HG02870 (cell line): Measurements from ENCODE around the gene ZDHHC3.

Source experiments
- ATAC-seq: cut with Tn5 transposase; IDR thresholded peaks from one replicate; pipeline ENCODE4 v1.9.1; 2021; ENCODE audit warnings: mild to moderate bottlenecking, moderate library complexity; ENCODE audit not compliant: unreplicated experiment

The ZDHHC3 gene, protein sequence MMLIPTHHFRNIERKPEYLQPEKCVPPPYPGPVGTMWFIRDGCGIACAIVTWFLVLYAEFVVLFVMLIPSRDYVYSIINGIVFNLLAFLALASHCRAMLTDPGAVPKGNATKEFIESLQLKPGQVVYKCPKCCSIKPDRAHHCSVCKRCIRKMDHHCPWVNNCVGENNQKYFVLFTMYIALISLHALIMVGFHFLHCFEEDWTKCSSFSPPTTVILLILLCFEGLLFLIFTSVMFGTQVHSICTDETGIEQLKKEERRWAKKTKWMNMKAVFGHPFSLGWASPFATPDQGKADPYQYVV

DNA sequence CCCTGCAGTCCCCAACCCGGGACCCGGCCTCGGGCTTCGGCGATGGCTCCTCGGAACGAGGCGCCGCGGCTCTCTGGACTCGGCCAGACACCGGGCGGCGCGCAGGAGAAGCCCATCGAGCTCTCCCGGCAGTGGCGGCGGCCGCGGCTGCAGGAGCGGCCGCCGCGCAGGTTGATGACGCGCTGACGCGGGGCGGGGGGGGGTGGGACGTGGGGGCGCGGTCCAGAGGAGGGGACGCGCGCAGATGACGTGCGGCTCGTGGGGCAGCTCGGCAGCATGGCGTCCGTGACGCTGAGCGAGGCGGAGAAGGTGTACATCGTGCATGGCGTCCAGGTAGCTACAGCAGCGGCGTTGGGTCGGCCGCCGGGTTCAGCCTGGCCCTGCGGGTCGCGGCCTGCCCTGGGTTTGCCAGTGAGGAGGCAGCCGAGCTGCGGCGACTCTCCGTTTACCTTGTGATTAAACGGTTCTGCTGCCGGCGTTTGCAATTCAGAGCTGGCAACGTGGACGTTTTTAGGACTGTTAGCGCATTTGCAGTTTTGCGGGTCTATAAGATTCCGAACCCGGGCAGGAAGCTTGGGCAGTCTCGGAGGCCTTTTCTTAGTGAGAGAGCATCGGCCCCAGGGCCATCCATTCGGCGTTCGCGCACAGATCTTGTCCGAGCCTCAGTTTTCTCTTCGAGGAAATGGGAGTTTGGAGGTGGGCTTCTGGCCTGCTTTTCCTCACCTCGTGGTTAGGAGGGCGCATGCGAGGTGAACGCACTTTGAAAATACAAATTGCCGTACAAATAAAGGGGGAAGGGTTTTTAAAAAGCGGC, at the start of gene ZDHHC3, which contains the start of gene EXOSC7:
ZDHHC3 (minus strand) TSS at position 173 of the 814 bp plus-strand sequence. CDS start 16,738 bp downstream, outside the sequence.
EXOSC7 (plus strand) TSS at position 243 of the 814 bp plus-strand sequence; CDS start at position 277, 34 bp downstream.
- peak; percentile 78 for ATAC-seq

DNA sequence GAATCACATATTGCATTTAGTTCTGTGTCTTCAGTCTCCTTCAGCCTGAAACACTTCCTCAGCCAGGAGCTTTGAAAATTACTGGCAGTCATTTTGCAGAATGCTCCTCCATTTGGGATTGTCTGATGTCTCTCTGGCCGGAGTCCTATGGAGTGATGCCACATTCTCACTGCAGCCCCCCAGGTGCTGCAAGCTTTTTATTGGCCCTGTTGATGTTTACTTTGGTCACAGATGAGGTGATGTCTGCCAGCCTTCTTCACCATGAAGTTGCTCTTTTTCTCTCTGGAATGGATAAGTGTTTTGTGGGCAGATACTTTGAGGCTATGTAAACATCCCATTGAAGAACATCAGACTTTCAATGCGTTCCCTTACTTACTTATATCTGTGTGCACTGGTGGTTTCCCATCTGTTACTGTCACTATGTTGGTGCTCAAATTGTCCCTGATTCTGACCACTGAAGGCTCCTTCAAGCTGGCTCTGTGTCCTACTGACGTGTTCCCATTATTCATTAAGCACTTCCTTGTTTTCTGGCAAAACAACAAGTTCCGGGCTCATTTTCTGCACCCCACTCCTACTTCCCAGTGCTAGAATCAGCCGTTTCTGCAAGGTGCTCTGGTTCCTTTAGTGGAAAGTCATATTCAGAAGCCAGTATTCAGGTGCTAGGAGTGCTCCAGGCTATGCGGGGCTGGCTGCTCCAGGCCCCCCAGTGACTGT, 48.7 kb upstream of the ZDHHC3 start:
- ATAC-seq, result no peak

DNA sequence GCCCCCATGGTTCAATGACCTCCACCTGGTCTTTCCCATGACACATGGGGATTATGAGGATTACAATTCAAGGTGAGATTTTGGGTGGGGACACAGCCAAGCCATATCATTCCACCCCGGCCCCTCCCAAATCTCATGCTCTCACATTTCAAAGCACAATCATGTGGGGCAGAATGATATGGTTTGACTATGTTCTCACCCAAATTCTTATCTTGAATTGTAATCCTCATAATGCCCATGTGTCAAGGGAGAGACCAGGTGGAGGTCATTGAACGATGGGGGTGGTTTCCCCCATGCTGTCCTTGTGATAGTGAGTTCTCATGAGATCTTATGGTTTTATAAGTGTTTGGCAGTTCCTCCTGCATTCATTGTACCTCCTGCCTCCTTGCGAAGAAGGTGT, 47.7 kb upstream of the ZDHHC3 start:
- no peak for ATAC-seq

DNA sequence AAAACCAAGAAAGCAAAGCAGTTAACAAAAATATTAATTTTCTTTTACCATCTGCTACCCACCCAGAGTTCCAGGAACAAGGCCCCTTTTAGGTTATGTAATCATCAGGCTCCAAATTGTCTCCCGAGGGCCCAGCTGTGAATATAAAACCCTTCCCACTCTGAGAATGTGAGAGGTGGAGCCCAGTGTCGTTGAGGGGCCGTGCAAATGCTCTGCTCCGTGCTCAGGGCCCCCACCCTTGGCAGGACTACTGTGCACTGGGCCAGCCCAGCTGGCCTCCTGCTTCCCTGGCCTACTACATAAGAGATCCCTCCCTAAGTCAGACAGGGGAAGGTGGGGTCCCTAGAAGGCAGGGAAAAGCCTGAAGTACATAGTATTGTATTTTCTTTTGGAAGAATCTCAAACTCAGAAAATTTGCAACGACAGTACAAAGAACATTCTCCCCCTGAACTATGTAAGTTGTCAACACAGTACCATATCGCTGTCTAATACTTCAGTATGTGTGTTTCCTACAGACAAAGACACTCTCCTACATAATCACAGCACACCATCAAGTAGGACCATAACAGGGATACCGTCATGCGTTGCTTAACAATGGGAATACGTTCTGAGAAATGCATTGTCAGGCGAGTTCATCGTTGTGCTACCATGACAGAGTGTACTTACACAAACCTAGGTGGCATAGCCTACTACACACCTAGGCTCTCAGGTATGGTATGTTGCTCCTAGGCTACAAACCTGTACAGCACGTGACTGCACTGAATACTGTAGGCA, 45.7 kb upstream of the ZDHHC3 start:
- no peak for ATAC-seq

DNA sequence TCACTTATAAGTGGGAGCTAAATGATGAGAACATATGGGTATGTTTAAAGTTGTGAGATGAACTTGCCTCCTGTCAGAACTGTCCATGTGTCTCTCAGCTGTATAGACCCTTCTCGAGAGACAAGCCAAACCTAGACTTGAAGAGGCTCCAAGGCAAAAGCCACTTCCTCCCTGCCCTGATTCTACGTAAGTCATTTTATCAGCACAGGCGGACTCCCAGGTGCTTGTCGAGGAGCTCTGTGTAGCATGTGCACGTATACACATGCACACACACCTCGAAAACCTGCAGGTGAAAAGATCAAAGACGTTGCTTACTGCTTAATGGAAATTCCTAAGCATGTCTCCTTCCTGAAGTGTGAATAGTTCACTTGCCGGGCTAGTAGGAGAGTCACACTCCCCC, 44.6 kb upstream of the ZDHHC3 start:
- ATAC-seq, result no peak

DNA sequence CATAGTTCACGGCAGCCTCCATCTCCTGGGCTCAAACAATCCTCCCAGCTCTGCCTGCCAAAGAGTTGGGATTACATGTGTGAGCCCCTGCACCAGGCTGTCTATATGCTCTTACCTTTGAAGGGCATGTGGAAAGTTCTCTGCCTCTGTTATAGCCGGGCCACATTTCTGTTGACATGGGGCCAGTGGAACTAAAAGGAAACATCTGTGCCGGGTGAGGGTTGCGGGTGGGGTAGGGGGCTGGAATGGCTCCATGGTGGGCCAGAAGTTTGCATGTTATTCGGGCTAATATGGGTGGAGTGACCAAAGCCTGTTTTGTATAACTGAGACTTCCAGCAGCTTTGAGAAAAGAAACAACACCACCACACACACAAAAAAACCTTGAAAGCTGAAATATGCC, 41.8 kb upstream of the ZDHHC3 start:
- ATAC-seq, result no peak

DNA sequence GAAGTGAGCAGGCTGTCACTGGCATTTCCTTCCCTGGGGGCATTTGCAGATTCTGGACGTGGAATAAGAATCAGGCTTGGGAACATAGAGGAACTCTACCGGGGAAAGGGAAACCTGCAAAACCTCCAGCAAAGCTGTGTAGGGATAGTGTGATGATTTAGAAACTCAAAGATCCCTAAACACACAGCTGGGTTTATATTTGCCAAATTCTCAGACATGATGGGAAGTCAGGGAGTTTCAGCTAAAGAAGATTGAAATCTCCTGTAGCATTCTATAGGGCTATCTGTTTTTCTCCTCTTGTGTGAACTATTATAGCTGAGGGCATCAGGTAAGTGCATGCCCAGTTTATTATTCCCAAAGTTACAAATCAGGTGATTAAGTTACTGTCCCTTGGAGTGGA, 40.9 kb upstream of the ZDHHC3 start:
- no peak for ATAC-seq

DNA sequence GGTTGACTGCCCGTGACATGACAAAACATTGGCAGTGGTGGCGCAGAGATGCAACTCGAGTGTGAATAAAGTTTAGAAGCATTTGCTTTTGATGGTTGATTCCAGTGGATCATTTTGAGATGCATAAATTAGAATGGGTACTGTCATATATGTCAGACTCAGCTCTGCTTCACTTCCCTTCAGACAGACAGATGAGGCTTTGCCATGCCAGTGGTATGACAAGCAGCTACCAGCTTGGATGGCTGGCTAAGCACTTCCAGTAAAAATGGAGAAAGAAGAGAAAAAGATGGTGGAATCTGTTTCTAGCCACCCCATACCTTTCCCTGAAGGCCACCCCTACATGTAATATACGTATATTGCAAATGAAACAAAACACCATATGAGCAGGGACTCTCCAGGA, 36.6 kb upstream of the ZDHHC3 start:
- ATAC-seq, result no peak

DNA sequence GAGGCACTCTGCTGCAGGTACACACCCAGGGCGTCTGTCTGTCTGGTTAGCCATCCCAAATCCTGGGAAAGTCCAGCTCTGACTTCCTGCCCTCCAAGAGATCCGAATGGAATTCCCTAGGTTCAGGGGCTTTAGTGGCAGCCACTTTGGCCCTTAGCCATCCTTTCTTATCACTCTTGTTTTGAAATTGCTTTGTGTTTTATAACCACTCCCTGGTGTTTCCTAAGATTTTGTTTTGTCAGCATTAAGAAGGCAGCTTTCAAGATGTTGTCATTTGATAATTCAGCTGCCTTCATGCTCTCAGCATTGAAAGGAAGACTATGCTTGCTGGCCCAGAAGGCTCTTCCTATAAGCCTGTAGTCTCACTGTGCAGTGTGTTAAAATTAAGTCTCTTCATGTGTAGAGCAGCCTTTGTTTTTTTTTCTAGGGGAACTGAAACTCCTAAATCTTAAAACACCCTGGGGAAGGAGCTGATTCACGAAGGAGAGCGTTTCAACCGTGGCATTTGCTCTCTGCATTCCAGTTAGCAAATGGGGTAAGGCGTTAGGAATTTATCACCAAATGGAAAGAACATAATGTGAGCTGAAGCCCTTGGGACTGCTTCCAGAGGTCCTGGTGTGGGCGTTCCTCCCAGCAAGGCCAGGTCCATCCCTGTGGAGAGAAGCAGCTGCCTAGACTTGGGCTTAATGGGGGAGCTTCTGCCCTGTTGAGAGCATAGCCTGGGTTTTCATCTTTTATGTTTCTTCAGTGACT, 36.0 kb upstream of the ZDHHC3 start:
- ATAC-seq, result no peak

DNA sequence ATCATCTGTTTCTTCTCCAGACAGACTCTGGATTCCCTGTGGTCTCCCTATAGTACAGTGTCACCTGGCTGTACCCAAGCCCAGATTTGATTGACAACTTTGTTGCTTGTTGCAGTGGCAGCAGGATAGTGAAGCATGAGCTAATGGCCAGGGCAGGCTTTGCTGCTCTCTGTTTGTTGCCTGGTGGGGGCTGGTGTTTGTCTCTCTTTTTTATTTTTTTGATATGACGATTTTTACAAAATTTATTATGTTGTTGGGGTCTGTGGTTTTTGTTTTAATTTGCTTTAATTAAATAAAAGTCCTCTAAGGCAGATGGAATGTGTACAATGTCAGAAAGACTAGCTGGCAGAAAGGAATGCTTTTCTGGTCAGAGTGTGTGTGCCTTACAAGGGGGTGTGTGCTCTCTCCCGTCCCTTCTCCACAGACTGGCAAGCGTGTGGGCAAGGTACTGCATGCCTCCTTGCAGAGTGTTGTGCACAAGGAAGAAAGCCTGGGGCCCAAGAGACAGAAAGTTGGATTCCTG, 34.9 kb upstream of the ZDHHC3 start:
- no peak for ATAC-seq

DNA sequence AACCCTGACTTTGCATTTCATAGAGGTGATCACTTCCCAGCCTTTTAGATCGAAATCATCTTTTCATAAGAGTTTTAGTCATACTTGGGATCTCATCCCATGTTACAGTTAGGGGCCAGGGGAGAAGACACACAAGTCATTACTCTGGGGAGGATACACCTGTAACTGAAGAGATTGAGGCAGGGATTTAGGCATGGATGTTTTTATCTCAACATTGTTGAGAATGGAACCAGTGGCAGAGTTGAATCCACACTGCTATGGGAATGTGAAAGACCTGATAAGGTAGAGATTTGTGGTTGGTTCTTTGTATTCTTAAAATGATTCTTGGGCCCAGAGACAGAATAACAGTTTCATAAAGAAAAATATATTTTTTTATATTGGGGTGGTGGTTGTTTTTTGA, 33.9 kb upstream of the ZDHHC3 start:
- ATAC-seq, result no peak

DNA sequence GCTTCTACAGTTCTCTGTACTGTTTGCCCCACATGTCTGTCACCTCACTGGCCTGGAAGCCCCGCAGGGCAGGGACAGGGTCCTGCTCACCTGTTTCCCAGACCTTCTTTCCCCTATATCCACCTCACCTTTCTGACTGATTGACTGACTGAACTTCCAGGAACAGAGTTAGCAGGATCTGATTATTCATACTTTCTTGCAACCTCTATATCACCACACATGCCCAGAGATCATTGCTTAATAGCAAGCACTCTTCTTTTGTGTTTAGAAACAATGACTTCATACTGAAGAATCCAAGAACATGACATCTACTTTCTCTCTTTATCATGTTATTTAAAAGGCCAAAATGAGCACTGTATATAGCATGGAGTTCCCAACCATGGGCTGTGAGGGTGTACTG, 32.1 kb upstream of the ZDHHC3 start:
- ATAC-seq, result no peak

DNA sequence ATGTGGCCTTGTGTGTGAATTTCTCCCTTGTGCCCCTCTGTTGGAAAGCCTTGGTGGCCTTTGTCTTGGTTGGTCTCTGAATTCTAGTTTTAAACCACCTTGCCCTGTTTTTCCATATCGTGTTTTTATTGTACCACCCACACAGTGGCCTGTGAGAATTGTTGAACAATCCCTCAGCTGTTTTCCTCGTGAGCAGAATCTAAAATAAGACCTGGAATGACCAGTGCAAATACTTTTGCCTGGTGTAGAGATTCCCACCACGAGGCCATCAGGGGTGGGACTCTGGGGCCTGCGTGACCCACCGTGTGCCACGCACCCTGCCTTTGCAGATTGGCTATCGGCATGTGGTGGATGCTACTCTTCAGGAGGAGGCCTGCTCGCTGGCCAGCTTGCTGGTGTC, 31.1 kb upstream of the ZDHHC3 start:
- no peak for ATAC-seq

DNA sequence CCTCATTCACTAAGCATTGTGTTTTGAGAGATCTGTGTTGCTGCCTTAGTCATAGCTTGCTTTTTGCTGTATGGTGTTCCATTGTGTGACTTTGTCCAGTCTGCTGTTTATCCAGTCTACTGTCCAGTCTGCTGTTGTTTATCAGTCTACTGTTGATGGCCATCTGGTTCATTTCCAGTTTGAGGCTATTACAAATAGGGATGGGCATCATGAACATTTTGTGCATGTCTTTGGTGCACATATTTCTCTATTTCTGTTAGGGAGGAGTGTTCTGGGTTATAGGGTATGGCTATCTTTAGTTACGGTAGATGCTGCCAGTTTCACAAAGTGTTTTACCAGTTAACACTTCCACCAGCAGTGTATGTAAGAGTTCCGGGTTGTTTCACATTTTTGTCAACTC, 27.9 kb upstream of the ZDHHC3 start:
- no peak for ATAC-seq

DNA sequence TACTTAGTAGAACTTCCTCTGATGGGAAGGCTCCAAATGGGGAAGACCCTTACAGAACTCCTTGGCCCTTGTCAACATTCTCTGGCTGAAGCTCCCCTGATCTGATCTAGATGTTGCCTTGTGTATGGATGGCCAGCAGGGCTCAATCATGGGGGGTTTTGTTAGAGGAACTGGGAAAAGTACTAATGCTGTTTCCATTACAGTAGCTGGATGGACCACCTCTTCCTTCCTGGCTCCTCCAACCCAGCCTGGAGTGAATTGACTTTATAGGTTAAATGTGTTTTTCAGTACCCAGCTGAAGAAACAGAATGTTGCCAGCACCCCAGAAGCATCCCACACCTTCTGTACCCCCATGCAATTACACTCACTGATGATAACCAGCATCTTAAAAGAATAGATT, 27.4 kb upstream of the ZDHHC3 start:
- no peak for ATAC-seq

DNA sequence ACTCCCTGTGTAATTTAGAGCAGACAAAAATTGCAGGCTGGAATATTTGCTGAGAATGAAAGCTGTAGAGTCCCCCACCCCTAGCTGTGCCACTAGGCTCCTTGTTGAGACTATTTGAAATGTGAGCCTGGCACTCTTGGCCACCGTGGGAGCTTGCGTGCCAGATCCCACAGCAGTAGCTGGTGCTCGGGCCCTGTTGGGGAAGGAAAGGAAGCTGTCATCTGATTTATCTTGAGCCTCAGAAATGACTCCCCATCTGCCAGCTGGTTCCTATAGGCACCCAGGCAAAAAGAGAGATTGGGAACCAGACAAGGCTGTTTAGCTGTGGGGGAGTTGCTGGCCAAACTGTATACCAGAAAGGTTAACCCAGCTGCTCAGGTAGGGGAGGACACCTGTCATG, 26.7 kb upstream of the ZDHHC3 start:
- ATAC-seq, result no peak

DNA sequence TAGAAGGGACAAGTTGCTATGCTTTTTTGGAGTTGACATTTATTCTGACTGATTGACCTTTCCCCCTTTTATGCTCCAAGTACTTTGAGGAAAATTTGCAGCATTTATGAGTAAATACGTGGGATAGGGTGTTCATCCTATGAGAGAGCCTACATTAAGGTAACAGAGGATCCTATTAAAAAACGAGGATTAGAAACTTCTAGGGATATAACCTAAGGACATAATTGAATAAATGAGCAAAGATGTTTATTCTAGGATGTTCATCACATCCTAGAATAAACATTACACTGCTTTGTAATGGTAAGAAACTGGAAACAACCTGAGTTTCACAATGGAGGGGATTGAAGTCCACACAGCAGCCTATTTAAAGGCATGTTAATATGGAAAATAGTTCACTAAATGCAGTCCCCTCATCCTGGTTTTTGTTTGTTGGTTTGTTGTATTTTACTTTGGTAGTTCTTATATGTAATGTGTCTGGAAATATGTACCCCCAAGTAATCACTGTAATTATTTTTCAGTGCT, 26.2 kb upstream of the ZDHHC3 start:
- no peak for ATAC-seq

DNA sequence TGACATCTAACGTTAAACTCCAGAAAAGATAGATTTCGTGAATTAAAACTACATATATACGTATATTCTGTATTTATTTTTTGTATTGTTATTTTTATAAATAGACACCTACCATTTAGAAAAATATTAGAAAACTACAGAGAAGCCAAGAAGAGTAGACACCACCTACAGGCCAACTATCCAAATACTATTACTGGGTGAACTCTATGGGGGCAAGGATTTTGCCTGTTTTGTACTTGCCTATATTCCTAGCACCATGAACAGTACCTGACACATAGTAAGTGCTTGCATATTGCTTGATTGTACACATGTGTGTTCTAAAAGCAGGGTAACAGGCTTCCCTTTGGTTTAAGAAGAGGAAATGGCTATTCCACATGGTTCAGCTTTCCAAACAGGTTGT, 25.8 kb upstream of the ZDHHC3 start:
- ATAC-seq, result no peak

DNA sequence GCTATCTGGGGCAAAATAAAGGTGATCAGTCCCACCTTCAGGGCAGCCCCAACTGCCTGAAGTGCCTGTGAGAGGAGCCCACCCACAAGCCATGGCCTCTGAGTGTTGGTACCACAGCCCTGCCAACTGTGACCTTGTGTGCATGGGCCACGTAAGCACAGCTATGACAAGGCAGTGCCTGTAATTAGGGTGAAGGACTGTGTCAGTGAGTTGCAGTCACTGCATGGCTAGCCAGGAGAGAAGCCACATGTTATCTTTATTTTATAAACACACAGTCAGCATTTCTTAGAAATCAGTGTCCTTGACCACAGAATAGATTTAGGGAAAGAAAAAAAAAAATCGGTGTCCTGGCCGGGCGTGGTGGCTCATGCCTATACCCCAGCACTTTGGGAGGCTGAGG, 24.8 kb upstream of the ZDHHC3 start:
- ATAC-seq, result no peak

DNA sequence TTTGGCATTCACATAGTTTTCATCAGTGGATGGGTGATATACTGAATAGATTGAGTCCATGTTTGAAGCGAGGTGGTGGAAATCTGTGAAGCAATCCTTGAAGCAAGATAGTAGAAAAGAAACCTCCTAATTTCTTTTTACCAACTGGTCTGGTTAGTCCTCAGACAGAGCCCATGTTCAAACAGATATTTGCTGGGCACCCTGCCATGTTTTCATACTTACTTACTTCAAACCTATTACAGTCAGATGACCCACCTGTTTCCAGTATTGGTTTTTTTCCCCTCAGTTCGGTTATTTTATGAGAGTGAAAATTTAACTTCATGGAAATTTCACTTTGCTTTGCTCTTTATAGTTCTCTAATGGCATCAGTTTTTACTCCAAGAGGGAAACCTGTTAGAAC, 23.8 kb upstream of the ZDHHC3 start:
- no peak for ATAC-seq
